H9 (cell line): ENCODE results near the gene WDR38. TPM values are rescaled to one million over a fixed set of nuclear protein-coding genes. Genes with fewer than 3 reads are reported as not detected.

Experiments
- DNase-seq: peaks from one replicate; pipeline ENCODE4 v3.0.0-alpha.2; 2017
- H2AFZ ChIP-seq: one replicate; pipeline ENCODE4 v1.6.1; 2013; ENCODE audit warnings: mild to moderate bottlenecking, low read length, control low read depth, moderate library complexity
- H2AK5ac ChIP-seq: 2 replicates; pipeline ENCODE4 v1.6.1; 2013; ENCODE audit warnings: low read length, control low read depth, mixed read lengths; ENCODE audit not compliant: insufficient read length
- H2BK120ac ChIP-seq: one replicate; pipeline ENCODE4 v1.6.1; 2013; ENCODE audit warnings: low read depth, mild to moderate bottlenecking, low read length, control low read depth, inconsistent platforms; ENCODE audit not compliant: poor library complexity, severe bottlenecking
- H2BK12ac ChIP-seq: 2 replicates; pipeline ENCODE4 v1.6.1; 2013; ENCODE audit warnings: low read length, control low read depth, mixed read lengths, low read depth; ENCODE audit not compliant: insufficient read length
- H2BK15ac ChIP-seq: 2 replicates; pipeline ENCODE4 v1.6.1; 2013; ENCODE audit warnings: low read depth, low read length, control low read depth
- H2BK20ac ChIP-seq: one replicate; pipeline ENCODE4 v1.6.1; 2013; ENCODE audit warnings: low read depth, mild to moderate bottlenecking, low read length, control low read depth, inconsistent platforms; ENCODE audit not compliant: poor library complexity, severe bottlenecking
- H2BK5ac ChIP-seq: 2 replicates; pipeline ENCODE4 v1.6.1; 2013; ENCODE audit warnings: low read length, control low read depth, mixed read lengths; ENCODE audit not compliant: insufficient read length
- H3K14ac ChIP-seq: 2 replicates; pipeline ENCODE4 v1.6.1; 2013; ENCODE audit warnings: low read length, control low read depth; ENCODE audit not compliant: insufficient read depth
- H3K18ac ChIP-seq: 2 replicates; pipeline ENCODE4 v1.6.1; 2013; ENCODE audit warnings: low read depth, mild to moderate bottlenecking, mixed read lengths, low read length, control low read depth; ENCODE audit not compliant: insufficient read length
- H3K23ac ChIP-seq: 2 replicates; pipeline ENCODE4 v1.6.1; 2013; ENCODE audit warnings: low read length, control low read depth, mixed read lengths, low read depth; ENCODE audit not compliant: insufficient read length
- H3K23me2 ChIP-seq: 2 replicates; pipeline ENCODE4 v1.6.1; 2013; ENCODE audit warnings: low read depth, mild to moderate bottlenecking, mixed read lengths, low read length, control low read depth; ENCODE audit not compliant: insufficient read length, poor library complexity, severe bottlenecking
- H3K27ac ChIP-seq: 2 replicates; pipeline ENCODE4 v1.5.1; 2013; ENCODE audit warnings: low read length, control low read depth, mixed read lengths, low read depth; ENCODE audit not compliant: insufficient read length
- H3K27me3 ChIP-seq: 2 replicates; pipeline ENCODE4 v1.6.1; 2013; ENCODE audit warnings: low read length, control low read depth, inconsistent platforms; ENCODE audit not compliant: insufficient read depth
- H3K4ac ChIP-seq: 2 replicates; pipeline ENCODE4 v1.6.1; 2013; ENCODE audit warnings: low read depth, mild to moderate bottlenecking, control low read depth, inconsistent platforms, low read length, moderate library complexity
- H3K4me1 ChIP-seq: 2 replicates; pipeline ENCODE4 v1.6.1; 2013; ENCODE audit warnings: low read length, control low read depth, inconsistent platforms; ENCODE audit not compliant: insufficient read depth
- H3K4me2 ChIP-seq: 2 replicates; pipeline ENCODE4 v1.6.1; 2013; ENCODE audit warnings: low read length, control low read depth, mixed read lengths; ENCODE audit not compliant: insufficient read length, insufficient read depth
- H3K56ac ChIP-seq: 2 replicates; pipeline ENCODE4 v1.6.1; 2013; ENCODE audit warnings: low read depth, mild to moderate bottlenecking, mixed read lengths, low read length, control low read depth; ENCODE audit not compliant: insufficient read length
- H3K79me1 ChIP-seq: 2 replicates; pipeline ENCODE4 v1.6.1; 2013; ENCODE audit warnings: low read depth, mild to moderate bottlenecking, moderate library complexity, low read length, control low read depth, inconsistent platforms; ENCODE audit not compliant: insufficient read depth, poor library complexity, severe bottlenecking
- H3K79me2 ChIP-seq: 2 replicates; pipeline ENCODE4 v1.6.1; 2013; ENCODE audit warnings: low read length, control low read depth, inconsistent platforms; ENCODE audit not compliant: insufficient read depth
- H3K9ac ChIP-seq: 2 replicates; pipeline ENCODE4 v1.6.1; 2013; ENCODE audit warnings: low read length, control low read depth, mixed read lengths; ENCODE audit not compliant: insufficient read length; ENCODE audit errors: extremely low read depth
- H3K9me3 ChIP-seq: one replicate; pipeline ENCODE4 v1.6.1; 2013; ENCODE audit warnings: low read depth, low read length, inconsistent platforms; ENCODE audit not compliant: control insufficient read depth
- H3T11ph ChIP-seq: one replicate; pipeline ENCODE4 v1.6.1; 2013; ENCODE audit warnings: mild to moderate bottlenecking, low read length, control low read depth, inconsistent platforms
- H4K20me1 ChIP-seq: one replicate; pipeline ENCODE4 v1.6.1; 2013; ENCODE audit not compliant: control insufficient read depth, insufficient read length, insufficient read depth
- H4K5ac ChIP-seq: 2 replicates; pipeline ENCODE4 v1.6.1; 2013; ENCODE audit warnings: low read depth, mild to moderate bottlenecking, mixed read lengths, low read length, control low read depth; ENCODE audit not compliant: insufficient read length
- H4K8ac ChIP-seq: replicated peaks from 2 replicates; pipeline ENCODE4 v1.6.1; 2013; ENCODE audit warnings: low read length, control low read depth, mixed read lengths, low read depth; ENCODE audit not compliant: insufficient read length
- H4K91ac ChIP-seq: 2 replicates; pipeline ENCODE4 v1.6.1; 2013; ENCODE audit warnings: low read depth, mild to moderate bottlenecking, moderate library complexity, mixed read lengths, low read length, control low read depth; ENCODE audit not compliant: insufficient read length
- H3K27ac Mint-ChIP-seq, 3 experiments: 2 replicates in 2 of 3; 3 replicates in 1 of 3; pipeline ENCODE4 v1.8.0; 2020 to 2021; ENCODE audit warnings: mixed read lengths in 3 of 3, mild to moderate bottlenecking in 1 of 3, moderate library complexity in 1 of 3
- H3K27me3 Mint-ChIP-seq: 2 replicates; pipeline ENCODE4 v1.8.0; 2021; ENCODE audit warnings: low read depth, mild to moderate bottlenecking, moderate library complexity, mixed read lengths
- H3K36me3 Mint-ChIP-seq, 3 experiments: 2 replicates in 2 of 3; 3 replicates in 1 of 3; pipeline ENCODE4 v1.8.0; 2020 to 2021; ENCODE audit warnings: low read depth in 3 of 3, mixed read lengths in 3 of 3; ENCODE audit not compliant: insufficient read depth in 1 of 3
- H3K4me1 Mint-ChIP-seq, 2 experiments: 2 replicates each; pipeline ENCODE4 v1.8.0; 2020; ENCODE audit warnings: mixed read lengths in 2 of 2
- H3K4me3 Mint-ChIP-seq, 2 experiments: 2 replicates in 1 of 2; 3 replicates in 1 of 2; pipeline ENCODE4 v1.8.0; 2020 to 2021; ENCODE audit warnings: mild to moderate bottlenecking in 2 of 2, mixed read lengths in 2 of 2, moderate library complexity in 1 of 2
- H3K9me3 Mint-ChIP-seq, 2 experiments: 2 replicates in 1 of 2; 3 replicates in 1 of 2; pipeline ENCODE4 v1.8.0; 2020; ENCODE audit warnings: mild to moderate bottlenecking in 2 of 2, mixed read lengths in 2 of 2, moderate library complexity in 1 of 2
- WGBS: extraction: QIAGEN DNeasy Blood & Tissue Kit; methylation state at CpG from one replicate; pipeline ENCODE4 v1.1.7; 2013; ENCODE audit warnings: missing lambda C conversion rate, low lambda C conversion rate, mixed read lengths; ENCODE audit not compliant: insufficient read length; ENCODE audit errors: extremely low coverage; 5-methylcytosine and 5-hydroxymethylcytosine counted together
- total RNA-seq: library from RNA; stranded (reverse); gene quantifications from 2 replicates; pipeline ENCODE4 v1.2.1, GENCODE V29; 2021
- TF ChIP-seq, protein P1 (sequence below): fragments of 200-600 bp; sonication (generic); conservative IDR thresholded peaks from 3 replicates; pipeline ENCODE4 v1.8.0; 2021; ENCODE audit warnings: antibody characterized with exemption, mild to moderate bottlenecking

The WDR38 gene
- total RNA-seq, 1 experiment from 2014 or later: not detected

DNA sequence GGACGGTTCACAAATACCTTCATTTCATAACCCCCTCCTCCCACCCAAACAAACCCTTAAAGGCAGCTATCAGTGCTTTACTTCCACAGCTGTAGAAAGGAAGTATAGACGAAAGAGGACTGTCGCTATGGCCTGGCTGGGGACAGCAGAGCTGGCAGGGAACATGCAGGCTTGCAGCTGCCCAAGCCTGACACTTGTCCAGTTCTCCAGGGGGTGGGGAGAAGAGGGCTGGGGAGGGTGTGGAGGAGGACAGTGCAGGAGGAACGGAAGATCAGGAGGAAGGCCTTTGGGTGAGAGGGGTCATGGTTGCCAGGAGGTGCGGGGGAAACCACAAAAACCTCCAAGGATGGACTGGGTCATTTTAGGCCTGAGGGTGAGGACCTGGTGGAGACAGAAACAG lies 34.6 kb downstream of the WDR38 start:
- Histone ChIP-seq H3K4me1 (no peaks in the 10 kb centered on the region; the same call in 1 of the 2 replicates), H2BK12ac (no peak overlapping the region), H2BK15ac (no peak overlapping the region), H3K27ac (no peak overlapping the region), H3K23me2 (no peaks in the 10 kb centered on the region), H3K4me2 (no peak overlapping the region), H3K79me1 (no peaks in the 10 kb centered on the region), H3K56ac (no peak overlapping the region), H3K9ac (no peak overlapping the region), H3K4ac (no peak overlapping the region), H2AK5ac (no peak overlapping the region), H3K9me3 (no peaks in the 10 kb centered on the region), H3K23ac (no peak overlapping the region), H3K27me3 (no peaks in the 10 kb centered on the region), H2AFZ (no peak overlapping the region), H3K18ac (no peak overlapping the region), H4K5ac (no peak overlapping the region), H2BK20ac (no peak overlapping the region), H3T11ph (no peak overlapping the region), H2BK5ac (no peak overlapping the region), H4K20me1 (no peaks in the 10 kb centered on the region), H4K8ac (no peak overlapping the region), H4K91ac (no peak overlapping the region), H3K79me2 (no peaks in the 10 kb centered on the region), H2BK120ac (no peak overlapping the region), H3K14ac (no peak overlapping the region)
- Mint-ChIP-seq H3K27ac (peak overlapping the region in 1 of 3 experiments; percentile 57; a peak in 1 of 7 replicates), H3K36me3 (peaks cover 5 to 16% (median 10%) of the 10 kb centered on the region in 3 experiments; a peak in 4 of 7 replicates), H3K4me3 (no peak overlapping the region), H3K4me1 (peaks cover 6 to 12% of the 10 kb centered on the region in 2 experiments), H3K9me3 (no peaks in the 10 kb centered on the region; a peak in 1 of 5 replicates), H3K27me3 (no peaks in the 10 kb centered on the region)
- no CpG with 5 or more reads among the region's 5 CpGs for WGBS
- no peak for DNase-seq
- TF ChIP-seq, protein P1, sequence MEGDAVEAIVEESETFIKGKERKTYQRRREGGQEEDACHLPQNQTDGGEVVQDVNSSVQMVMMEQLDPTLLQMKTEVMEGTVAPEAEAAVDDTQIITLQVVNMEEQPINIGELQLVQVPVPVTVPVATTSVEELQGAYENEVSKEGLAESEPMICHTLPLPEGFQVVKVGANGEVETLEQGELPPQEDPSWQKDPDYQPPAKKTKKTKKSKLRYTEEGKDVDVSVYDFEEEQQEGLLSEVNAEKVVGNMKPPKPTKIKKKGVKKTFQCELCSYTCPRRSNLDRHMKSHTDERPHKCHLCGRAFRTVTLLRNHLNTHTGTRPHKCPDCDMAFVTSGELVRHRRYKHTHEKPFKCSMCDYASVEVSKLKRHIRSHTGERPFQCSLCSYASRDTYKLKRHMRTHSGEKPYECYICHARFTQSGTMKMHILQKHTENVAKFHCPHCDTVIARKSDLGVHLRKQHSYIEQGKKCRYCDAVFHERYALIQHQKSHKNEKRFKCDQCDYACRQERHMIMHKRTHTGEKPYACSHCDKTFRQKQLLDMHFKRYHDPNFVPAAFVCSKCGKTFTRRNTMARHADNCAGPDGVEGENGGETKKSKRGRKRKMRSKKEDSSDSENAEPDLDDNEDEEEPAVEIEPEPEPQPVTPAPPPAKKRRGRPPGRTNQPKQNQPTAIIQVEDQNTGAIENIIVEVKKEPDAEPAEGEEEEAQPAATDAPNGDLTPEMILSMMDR: no peak
